SW 1271 (cell line): ENCODE results near the gene MIPEP.

Source experiments
- DNase-seq, 2 experiments: peaks; one replicate each; lab custom pipeline; 2025; lab: John Stamatoyannopoulos, UW

Gene MIPEP

DNA sequence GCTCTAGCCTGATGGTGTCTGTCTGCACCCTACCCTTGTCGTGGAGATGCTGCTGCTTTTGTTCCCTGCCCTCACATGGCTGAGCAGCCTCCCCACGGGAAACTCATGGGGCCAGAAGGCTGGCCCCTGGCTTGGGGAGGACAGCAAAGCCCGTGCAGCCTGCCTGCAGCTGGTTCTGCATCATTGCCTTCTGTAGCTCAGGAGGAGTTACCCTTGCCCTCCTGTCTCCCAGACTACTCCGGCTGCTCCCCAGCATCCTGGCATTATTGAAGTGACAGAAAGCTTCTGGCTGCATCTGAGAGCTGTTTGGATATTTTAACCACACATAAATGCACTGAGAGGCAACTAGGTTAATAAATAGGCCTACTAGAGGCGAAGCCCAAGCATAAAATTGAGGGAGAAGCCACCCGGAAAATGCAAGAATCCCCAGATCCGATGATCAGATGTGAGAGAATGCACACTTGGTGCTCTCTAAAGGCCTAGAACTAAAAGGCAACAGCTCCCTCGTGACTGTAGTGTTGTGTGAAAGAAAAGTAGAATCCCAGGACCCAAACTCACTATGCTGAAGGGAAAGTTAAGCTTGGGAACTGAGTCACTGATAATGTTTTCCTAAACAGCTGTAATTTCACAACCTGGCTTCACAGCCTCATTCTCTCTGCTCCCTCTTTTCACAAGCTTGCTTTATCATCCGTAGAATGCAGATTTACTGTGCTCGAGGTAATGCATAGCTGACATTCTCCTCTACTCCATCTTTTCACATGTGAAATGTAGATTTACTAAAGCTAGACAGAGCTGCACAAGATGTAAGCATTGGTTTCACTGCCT, 208.1 kb downstream of the MIPEP start:
- no peak for DNase-seq
